Fibroblast of the aortic adventitia (primary cell): ENCODE measurements around the gene CLCN3. TPM values are rescaled to one million over a fixed set of nuclear protein-coding genes. Genes with fewer than 3 reads are reported as not detected.

Experiments
- DNase-seq: peaks from one replicate; pipeline ENCODE4 v3.0.0-alpha.2; 2010; ENCODE audit warnings: low read depth
- H3K4me3 ChIP-seq: 2 replicates; pipeline ENCODE4 v1.5.1; 2011; ENCODE audit warnings: low read depth, mild to moderate bottlenecking, control low read depth, low read length, moderate library complexity
- total RNA-seq: library from RNA; depleted of rRNA; stranded (reverse); fragments of >200 nt; gene quantifications from 2 replicates; pipeline ENCODE4 v1.2.3, GENCODE V29; 2012; ENCODE audit warnings: low replicate concordance
- TF ChIP-seq, protein P1 (sequence below): IDR thresholded peaks from 2 replicates; pipeline ENCODE4 v1.5.1; 2011; ENCODE audit warnings: mild to moderate bottlenecking, low read length, control low read depth, inconsistent platforms; ENCODE audit not compliant: insufficient read depth

Gene CLCN3
- total RNA-seq, 1 donor, result 50.6 TPM

GRCh38 chr4:169660929-169661328, 40.6 kb downstream of the CLCN3 start:
- peak overlapping the region; percentile 65 for H3K4me3 ChIP-seq
- DNase-seq, result no peak
- TF ChIP-seq, protein P1, sequence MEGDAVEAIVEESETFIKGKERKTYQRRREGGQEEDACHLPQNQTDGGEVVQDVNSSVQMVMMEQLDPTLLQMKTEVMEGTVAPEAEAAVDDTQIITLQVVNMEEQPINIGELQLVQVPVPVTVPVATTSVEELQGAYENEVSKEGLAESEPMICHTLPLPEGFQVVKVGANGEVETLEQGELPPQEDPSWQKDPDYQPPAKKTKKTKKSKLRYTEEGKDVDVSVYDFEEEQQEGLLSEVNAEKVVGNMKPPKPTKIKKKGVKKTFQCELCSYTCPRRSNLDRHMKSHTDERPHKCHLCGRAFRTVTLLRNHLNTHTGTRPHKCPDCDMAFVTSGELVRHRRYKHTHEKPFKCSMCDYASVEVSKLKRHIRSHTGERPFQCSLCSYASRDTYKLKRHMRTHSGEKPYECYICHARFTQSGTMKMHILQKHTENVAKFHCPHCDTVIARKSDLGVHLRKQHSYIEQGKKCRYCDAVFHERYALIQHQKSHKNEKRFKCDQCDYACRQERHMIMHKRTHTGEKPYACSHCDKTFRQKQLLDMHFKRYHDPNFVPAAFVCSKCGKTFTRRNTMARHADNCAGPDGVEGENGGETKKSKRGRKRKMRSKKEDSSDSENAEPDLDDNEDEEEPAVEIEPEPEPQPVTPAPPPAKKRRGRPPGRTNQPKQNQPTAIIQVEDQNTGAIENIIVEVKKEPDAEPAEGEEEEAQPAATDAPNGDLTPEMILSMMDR, result no peak

DNA sequence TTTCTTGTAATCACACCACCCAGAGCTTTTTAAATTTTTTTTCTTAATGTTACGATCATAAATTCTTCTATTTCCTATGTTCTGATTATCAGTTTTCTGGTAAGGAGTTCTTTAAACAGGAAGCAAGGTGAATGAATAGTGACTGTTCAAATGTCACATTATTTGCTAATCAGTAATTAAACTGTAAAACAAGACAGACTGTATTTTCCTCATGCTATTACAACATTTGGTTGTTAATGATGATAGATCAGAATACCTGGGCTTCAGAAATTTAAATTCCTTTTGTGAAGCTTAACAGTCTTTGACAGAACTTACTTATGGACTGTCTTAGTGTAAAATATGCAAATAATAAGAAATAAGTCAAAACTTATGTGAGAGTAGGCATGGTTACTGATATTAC, 41.4 kb downstream of the CLCN3 start:
- H3K4me3 ChIP-seq, result no peak overlapping the region
- DNase-seq, result no peak
- TF ChIP-seq, protein P1, result no peak

GRCh38 chr4:169662206-169662605, 41.8 kb downstream of the CLCN3 start:
- DNase-seq, result no peak
- TF ChIP-seq, protein P1, result no peak
- H3K4me3 ChIP-seq, result no peak overlapping the region

DNA sequence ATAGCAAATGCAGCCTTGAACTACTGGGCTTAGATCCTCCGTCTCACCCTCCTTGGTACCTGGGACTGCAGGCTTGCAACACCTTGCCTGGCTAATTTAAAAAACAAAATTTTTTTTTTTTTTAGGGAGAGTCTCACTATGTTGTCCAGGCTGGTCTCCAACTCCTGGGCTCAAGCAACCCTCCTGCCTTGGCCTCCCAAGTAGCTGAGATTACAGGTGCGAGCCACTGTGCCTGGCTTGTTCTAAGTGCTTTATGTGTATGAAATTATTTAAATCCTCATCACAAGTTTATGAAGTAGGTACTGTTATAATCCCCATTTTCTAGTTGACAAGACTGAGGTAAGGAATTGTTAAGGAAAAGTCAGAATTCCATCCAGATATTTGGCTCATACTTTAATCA, 43.0 kb downstream of the CLCN3 start:
- no peak for DNase-seq
- TF ChIP-seq, protein P1, result no peak
- H3K4me3 ChIP-seq, result no peak overlapping the region

DNA sequence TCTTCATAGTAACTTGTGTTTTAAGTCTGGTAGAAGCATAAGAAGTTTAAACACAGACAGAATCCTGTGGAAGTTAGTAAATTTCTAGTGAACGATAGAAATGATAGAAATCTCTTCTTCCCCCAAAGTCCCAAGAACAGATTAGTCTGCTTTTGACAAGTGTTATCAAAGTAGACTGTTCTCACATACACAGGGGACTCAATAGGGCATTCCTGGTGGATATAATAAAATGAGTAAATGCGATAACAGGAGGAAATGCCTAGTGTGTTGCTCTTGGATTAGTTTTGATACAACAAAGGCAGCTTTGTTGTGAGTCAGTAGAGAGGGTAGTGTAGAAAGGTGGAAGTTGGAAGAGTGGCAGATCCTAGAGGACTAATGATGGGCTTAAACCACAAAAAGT, 43.5 kb downstream of the CLCN3 start:
- peak; percentile 51 for DNase-seq
- TF ChIP-seq, protein P1, result no peak
- no peak overlapping the region for H3K4me3 ChIP-seq

GRCh38 chr4:169664615-169665014, 44.2 kb downstream of the CLCN3 start:
- H3K4me3 ChIP-seq, result no peak overlapping the region
- peak; percentile 38 for DNase-seq
- TF ChIP-seq, protein P1, result no peak

GRCh38 chr4:169665046-169665737, 44.8 kb downstream of the CLCN3 start:
- TF ChIP-seq, protein P1, result no peak
- no peak for DNase-seq
- H3K4me3 ChIP-seq, result no peak overlapping the region
